IPS-20b (cell line): Measurements from ENCODE around the gene DHX38.
A peak's percentile ranks its signal among the peaks of the same experiment; 100 is the strongest.
"Not testable (repeated sequence)": the region's sequence is repeated elsewhere in the genome, so short reads cannot be mapped to it uniquely, and the experiment has no call there.

Experiments
- H3K27ac ChIP-seq: one replicate; pipeline ENCODE4 v1.5.1; 2013; ENCODE audit warnings: low read length
- H3K27me3 ChIP-seq: 2 replicates; pipeline ENCODE4 v1.6.1; 2013; ENCODE audit warnings: mild to moderate bottlenecking, low read length, inconsistent platforms; ENCODE audit not compliant: insufficient read depth
- H3K36me3 ChIP-seq: 2 replicates; pipeline ENCODE4 v1.6.1; 2013; ENCODE audit warnings: low read depth, mild to moderate bottlenecking, inconsistent platforms, low read length, moderate library complexity; ENCODE audit not compliant: insufficient read depth
- H3K4me1 ChIP-seq: 2 replicates; pipeline ENCODE4 v1.6.1; 2013; ENCODE audit warnings: mild to moderate bottlenecking, control low read depth, inconsistent platforms, low read length, moderate library complexity; ENCODE audit not compliant: insufficient read depth
- H3K4me3 ChIP-seq: 2 replicates; pipeline ENCODE4 v1.5.1; 2013; ENCODE audit warnings: mild to moderate bottlenecking, low read length, inconsistent platforms
- H3K9ac ChIP-seq: 2 replicates; pipeline ENCODE4 v1.6.1; 2013; ENCODE audit warnings: low read depth, mild to moderate bottlenecking, inconsistent platforms, low read length, moderate library complexity
- H3K9me3 ChIP-seq: 2 replicates; pipeline ENCODE4 v1.6.1; 2013; ENCODE audit warnings: mild to moderate bottlenecking, low read depth, low read length, inconsistent platforms; ENCODE audit not compliant: insufficient read depth

Gene DHX38

GRCh38 chr16:72093448-72094265 lies at the start of gene DHX38, which contains the start of gene TXNL4B:
DHX38 (plus strand) TSS chr16:72093847; CDS start chr16:72096158, 2,311 bp downstream.
TXNL4B (minus strand) TSS chr16:72093620; CDS start chr16:72090749, 2,871 bp downstream.
- Histone ChIP-seq H3K27ac (no peak within 1 kb of the TSS), H3K27me3 (no peaks in the 10 kb centered on the region), H3K9ac (peak within 1 kb of the TSS; percentile 90), H3K4me3 (peak within 1 kb of the TSS; percentile 96), H3K36me3 (peaks cover 47% of the 10 kb centered on the region), H3K4me1 (0 out of 2 replicates have a peak, but pooled peaks cover 8% of the 10 kb centered on the region), H3K9me3 (no peaks in the 10 kb centered on the region)

DNA sequence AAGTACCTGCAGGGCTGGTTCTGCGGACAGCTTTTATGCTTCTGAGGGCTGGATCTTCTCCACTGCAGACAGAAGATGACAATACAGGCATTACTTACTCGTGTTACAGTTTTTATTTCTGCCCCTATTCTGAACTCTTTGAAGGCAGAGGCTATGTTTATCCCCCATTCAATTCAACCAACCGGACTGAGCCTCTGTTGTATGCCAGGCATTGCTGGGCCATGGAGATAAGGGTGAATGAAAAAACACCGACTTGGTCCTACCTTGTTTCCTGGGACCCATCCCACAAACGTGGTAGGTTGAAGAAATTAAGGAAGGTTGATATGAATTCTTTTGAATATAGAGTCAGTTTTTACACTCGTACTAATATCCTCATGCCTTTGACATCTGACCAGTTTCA lies 49.4 kb upstream of the DHX38 start:
- H3K27ac ChIP-seq = no peak overlapping the region
- H3K27me3 ChIP-seq = no peaks in the 10 kb centered on the region
- peaks cover 6% of the 10 kb centered on the region; the same call in 1 of the 2 replicates for H3K9me3 ChIP-seq

GRCh38 chr16:72044825-72045359 lies 48.8 kb upstream of the DHX38 start:
- no peaks in the 10 kb centered on the region for H3K4me1 ChIP-seq
- H3K27ac ChIP-seq = no peak overlapping the region
- no peak overlapping the region for H3K9ac ChIP-seq
- no peaks in the 10 kb centered on the region for H3K36me3 ChIP-seq
- no peak overlapping the region for H3K4me3 ChIP-seq
- no peaks in the 10 kb centered on the region for H3K27me3 ChIP-seq
- H3K9me3 ChIP-seq = peaks cover 8% of the 10 kb centered on the region; the same call in 1 of the 2 replicates

More for the DNA sequence above, 49.4 kb upstream of the DHX38 start:
- Histone ChIP-seq H3K9ac (no peak overlapping the region), H3K4me1 (no peaks in the 10 kb centered on the region), H3K36me3 (no peaks in the 10 kb centered on the region), H3K4me3 (no peak overlapping the region)

DNA sequence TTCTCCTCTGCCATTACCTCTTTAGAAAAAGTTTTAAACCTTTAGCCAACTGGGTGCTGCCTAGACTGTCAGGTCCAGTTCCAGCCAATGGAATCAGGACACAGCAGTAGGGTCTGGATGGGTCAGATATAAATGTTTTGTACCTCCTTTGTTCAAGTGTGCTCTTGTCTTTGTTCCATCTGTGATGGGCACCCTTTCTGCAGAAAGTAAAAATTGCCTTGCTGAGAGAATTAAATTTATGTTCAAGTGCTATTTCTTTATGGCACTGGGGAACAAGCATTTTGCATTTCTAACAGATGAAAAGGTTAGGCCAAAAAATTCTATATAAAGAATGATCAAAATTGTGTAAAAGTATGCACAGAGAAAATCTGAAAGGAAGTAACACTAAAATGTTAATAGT lies 44.5 kb upstream of the DHX38 start:
- Histone ChIP-seq H3K36me3 (no peaks in the 10 kb centered on the region), H3K4me1 (no peaks in the 10 kb centered on the region), H3K9ac (no peak overlapping the region), H3K4me3 (no peak overlapping the region), H3K9me3 (peaks cover 10% of the 10 kb centered on the region; the same call in 1 of the 2 replicates), H3K27ac (no peak overlapping the region), H3K27me3 (no peaks in the 10 kb centered on the region)

GRCh38 chr16:72050769-72051464 lies 42.7 kb upstream of the DHX38 start:
- peaks cover 10% of the 10 kb centered on the region; the same call in 1 of the 2 replicates for H3K9me3 ChIP-seq
- no peak overlapping the region for H3K27ac ChIP-seq
- H3K4me3 ChIP-seq = no peak overlapping the region

DNA sequence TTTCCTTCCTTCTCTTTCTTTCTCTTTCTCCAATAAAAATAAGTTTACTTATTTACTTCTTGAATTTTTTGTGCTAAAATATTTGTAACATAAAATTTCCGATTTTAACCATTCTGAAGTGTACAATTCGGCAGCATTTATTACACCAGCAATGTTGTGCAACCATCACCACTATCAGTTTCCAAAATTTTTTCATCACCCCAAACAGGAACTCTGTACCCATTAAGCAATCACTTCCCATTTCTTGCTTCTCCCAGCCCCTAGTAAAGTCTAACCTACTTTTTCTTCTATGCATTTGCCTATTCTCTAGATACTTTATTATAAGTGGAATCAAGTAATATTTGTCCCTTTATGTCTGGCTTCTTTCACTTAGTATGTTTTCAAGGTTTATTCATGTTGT lies 41.8 kb upstream of the DHX38 start:
- no peaks in the 10 kb centered on the region for H3K4me1 ChIP-seq
- H3K27ac ChIP-seq = no peak overlapping the region
- no peak overlapping the region for H3K9ac ChIP-seq
- H3K4me3 ChIP-seq = no peak overlapping the region
- H3K36me3 ChIP-seq = no peaks in the 10 kb centered on the region
- no peaks in the 10 kb centered on the region for H3K27me3 ChIP-seq
- peaks cover 10% of the 10 kb centered on the region; the same call in 1 of the 2 replicates for H3K9me3 ChIP-seq

More at GRCh38 chr16:72050769-72051464, 42.7 kb upstream of the DHX38 start:
- H3K9ac ChIP-seq = no peak overlapping the region
- no peaks in the 10 kb centered on the region for H3K4me1 ChIP-seq
- no peaks in the 10 kb centered on the region for H3K36me3 ChIP-seq
- H3K27me3 ChIP-seq = no peaks in the 10 kb centered on the region

DNA sequence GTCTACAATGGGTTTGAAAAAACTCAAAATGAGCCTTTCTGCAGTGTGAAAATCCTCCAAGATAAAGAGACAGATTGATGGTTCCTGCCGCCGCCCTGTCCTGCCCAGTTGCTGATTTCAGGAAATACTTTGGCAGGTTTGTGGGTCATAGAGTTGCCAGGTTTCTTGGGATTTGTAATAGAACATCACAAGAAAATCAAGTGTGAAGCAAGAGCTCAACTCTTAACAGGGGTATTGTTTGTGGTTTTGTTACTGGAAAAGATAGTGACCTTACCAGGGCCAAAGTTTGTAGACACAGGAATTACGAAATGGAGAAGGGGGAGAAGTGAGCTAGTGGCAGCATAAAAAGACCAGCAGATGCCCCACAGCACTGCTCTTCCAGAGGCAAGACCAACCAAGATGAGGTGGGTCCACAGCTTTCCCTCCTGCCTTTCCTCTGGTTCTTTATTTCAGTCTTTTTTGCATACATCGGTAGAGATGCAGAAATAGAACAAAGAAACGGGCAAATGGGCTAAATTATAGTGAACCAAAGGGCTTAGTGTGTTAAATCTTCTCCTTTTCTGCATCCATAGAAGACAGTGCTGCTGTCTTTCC lies 39.3 kb upstream of the DHX38 start, which contains the start of gene HP:
HP (plus strand) TSS at position 252 of the 594 bp plus-strand sequence; CDS start at position 400, 148 bp downstream.
- not testable (repeated sequence) for H3K4me3 ChIP-seq, H3K36me3 ChIP-seq, H3K27ac ChIP-seq, H3K4me1 ChIP-seq, H3K9ac ChIP-seq, H3K9me3 ChIP-seq, H3K27me3 ChIP-seq

GRCh38 chr16:72055911-72056310 lies 37.7 kb upstream of the DHX38 start:
- Histone ChIP-seq H3K36me3 (no peaks in the 10 kb centered on the region), H3K27me3 (no peaks in the 10 kb centered on the region), H3K27ac (no peak overlapping the region), H3K9me3 (no peaks in the 10 kb centered on the region), H3K4me1 (no peaks in the 10 kb centered on the region), H3K9ac (no peak overlapping the region), H3K4me3 (no peak overlapping the region)

DNA sequence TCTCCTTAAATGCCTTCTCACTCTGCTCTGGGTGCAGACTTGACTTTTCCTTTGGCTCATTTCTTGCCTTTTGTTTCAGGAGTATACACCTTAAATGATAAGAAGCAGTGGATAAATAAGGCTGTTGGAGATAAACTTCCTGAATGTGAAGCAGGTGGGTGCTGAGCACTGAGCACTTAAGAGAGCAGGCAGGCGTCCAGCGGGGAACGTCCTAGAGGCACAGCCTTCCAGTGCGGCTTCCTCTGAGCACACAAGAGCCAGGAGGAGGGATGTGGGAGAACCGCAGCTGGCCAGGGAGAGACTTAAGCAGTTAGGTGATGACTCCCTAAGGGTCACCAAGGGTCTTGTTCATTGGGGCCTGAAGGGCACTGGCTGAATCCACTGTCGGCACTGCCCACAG lies 36.3 kb upstream of the DHX38 start:
- H3K36me3 ChIP-seq, H3K9me3 ChIP-seq, H3K9ac ChIP-seq, H3K27me3 ChIP-seq, H3K27ac ChIP-seq, H3K4me3 ChIP-seq, H3K4me1 ChIP-seq: not testable (repeated sequence)

DNA sequence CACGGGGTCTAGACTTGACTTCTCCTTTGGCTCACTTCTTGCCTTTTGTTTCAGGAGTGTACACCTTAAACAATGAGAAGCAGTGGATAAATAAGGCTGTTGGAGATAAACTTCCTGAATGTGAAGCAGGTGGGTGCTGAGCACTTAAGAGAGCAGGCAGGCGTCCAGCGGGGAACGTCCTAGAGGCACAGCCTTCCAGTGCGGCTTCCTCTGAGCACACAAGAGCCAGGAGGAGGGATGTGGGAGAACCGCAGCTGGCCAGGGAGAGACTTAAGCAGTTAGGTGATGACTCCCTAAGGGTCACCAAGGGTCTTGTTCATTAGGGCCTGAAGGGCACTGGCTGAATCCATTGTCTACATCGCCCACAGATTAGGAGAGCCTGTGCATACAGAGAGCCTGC lies 34.6 kb upstream of the DHX38 start:
- not testable (repeated sequence) for H3K27ac ChIP-seq, H3K36me3 ChIP-seq, H3K9ac ChIP-seq, H3K27me3 ChIP-seq, H3K4me1 ChIP-seq, H3K9me3 ChIP-seq, H3K4me3 ChIP-seq

- no peak overlapping the region for H3K4me3 ChIP-seq
- H3K4me1 ChIP-seq = no peaks in the 10 kb centered on the region
- H3K36me3 ChIP-seq = no peaks in the 10 kb centered on the region
- H3K9me3 ChIP-seq = no peaks in the 10 kb centered on the region
- H3K27me3 ChIP-seq = no peaks in the 10 kb centered on the region
- H3K9ac ChIP-seq = no peak overlapping the region
- H3K27ac ChIP-seq = no peak overlapping the region
Measured at GRCh38 chr16:72060405-72060804, 33.2 kb upstream of the DHX38 start.
